Parathyroid adenoma (tissue), 2 donors: Measurements from ENCODE around the gene TNFRSF12A.
A peak's percentile ranks its signal among the peaks of the same experiment; 100 is the strongest.

Experiments used
- H2AFZ ChIP-seq: fragments of 300-600 bp; sonication (generic); one replicate; pipeline ENCODE4 v1.7.0; 2017; ENCODE audit warnings: antibody characterized with exemption, mild to moderate bottlenecking
- H3K27ac ChIP-seq: fragments of 300-600 bp; sonication (generic); one replicate; pipeline ENCODE4 v1.7.0; 2017
- H3K27me3 ChIP-seq: fragments of 300-600 bp; sonication (generic); one replicate; pipeline ENCODE4 v1.7.0; 2017; ENCODE audit warnings: low read length; ENCODE audit not compliant: control insufficient read depth, insufficient read depth
- H3K36me3 ChIP-seq: fragments of 300-600 bp; sonication (generic); one replicate; pipeline ENCODE4 v1.7.0; 2017; ENCODE audit warnings: low read length; ENCODE audit not compliant: control insufficient read depth, insufficient read depth
- H3K4me1 ChIP-seq: fragments of 300-600 bp; sonication (generic); one replicate; pipeline ENCODE4 v1.7.0; 2017; ENCODE audit warnings: control low read depth
- H3K4me2 ChIP-seq: fragments of 300-600 bp; sonication (generic); one replicate; pipeline ENCODE4 v1.7.0; 2017; ENCODE audit warnings: low read length
- H3K4me3 ChIP-seq: fragments of 300-600 bp; sonication (generic); one replicate; pipeline ENCODE4 v1.7.0; 2017; ENCODE audit warnings: low read depth, low read length
- H3K79me2 ChIP-seq: fragments of 300-600 bp; sonication (generic); one replicate; pipeline ENCODE4 v1.7.0; 2017; ENCODE audit warnings: control low read depth
- H3K9ac ChIP-seq: fragments of 300-600 bp; sonication (generic); one replicate; pipeline ENCODE4 v1.7.0; 2017; ENCODE audit warnings: mild to moderate bottlenecking
- H3K9me3 ChIP-seq: fragments of 300-600 bp; sonication (generic); one replicate; pipeline ENCODE4 v1.7.0; 2017; ENCODE audit warnings: low read length; ENCODE audit not compliant: control insufficient read depth
- CTCF ChIP-seq: fragments of 300-600 bp; sonication (generic); IDR thresholded peaks from one replicate; pipeline ENCODE4 v1.7.0; 2017; ENCODE audit warnings: antibody characterized with exemption, mild to moderate bottlenecking
- donor health status: primary hyperparathyroidism.

Gene TNFRSF12A

GRCh38 chr16:2976201-2976600 is 44.0 kb upstream of the TNFRSF12A start:
- Histone ChIP-seq H3K4me2 (no peak overlapping the region), H3K27ac (no peak overlapping the region), H3K9ac (no peak overlapping the region), H2AFZ (no peak overlapping the region), H3K4me3 (no peak overlapping the region), H3K9me3 (no peaks in the 10 kb centered on the region), H3K4me1 (peaks cover under 1% of the 10 kb centered on the region), H3K79me2 (no peaks in the 10 kb centered on the region), H3K27me3 (no peaks in the 10 kb centered on the region), H3K36me3 (no peaks in the 10 kb centered on the region)
- no peak for TF ChIP-seq CTCF

- Histone ChIP-seq H3K36me3 (no peaks in the 10 kb centered on the region), H3K4me1 (no peaks in the 10 kb centered on the region), H3K4me2 (no peak overlapping the region), H3K9me3 (no peaks in the 10 kb centered on the region), H3K9ac (no peak overlapping the region), H3K79me2 (no peaks in the 10 kb centered on the region), H3K27ac (no peak overlapping the region), H3K27me3 (no peaks in the 10 kb centered on the region), H3K4me3 (no peak overlapping the region), H2AFZ (no peak overlapping the region)
- no peak for TF ChIP-seq CTCF
These were observed 43.5 kb upstream of the TNFRSF12A start for GRCh38 chr16:2976673-2977072.

GRCh38 chr16:2977440-2977839 is 42.7 kb upstream of the TNFRSF12A start:
- no peak overlapping the region for H3K4me3 ChIP-seq
- H3K36me3 ChIP-seq, result no peaks in the 10 kb centered on the region
- H3K79me2 ChIP-seq, result no peaks in the 10 kb centered on the region
- no peak overlapping the region for H3K27ac ChIP-seq
- H2AFZ ChIP-seq, result no peak overlapping the region
- no peak for TF ChIP-seq CTCF
- no peaks in the 10 kb centered on the region for H3K9me3 ChIP-seq
- H3K27me3 ChIP-seq, result no peaks in the 10 kb centered on the region
- H3K9ac ChIP-seq, result no peak overlapping the region
- H3K4me2 ChIP-seq, result no peak overlapping the region
- no peaks in the 10 kb centered on the region for H3K4me1 ChIP-seq

GRCh38 chr16:2979669-2980226 is 40.4 kb upstream of the TNFRSF12A start:
- Histone ChIP-seq H3K4me1 (peaks cover 3% of the 10 kb centered on the region), H3K4me2 (peak overlapping the region; percentile 99), H3K27ac (no peak overlapping the region), H3K9me3 (no peaks in the 10 kb centered on the region), H2AFZ (peak overlapping the region; percentile 100), H3K36me3 (no peaks in the 10 kb centered on the region), H3K9ac (no peak overlapping the region), H3K4me3 (peak overlapping the region; percentile 86), H3K27me3 (no peaks in the 10 kb centered on the region), H3K79me2 (no peaks in the 10 kb centered on the region)
- no peak for TF ChIP-seq CTCF
